ENCODE data around the gene KIF16B. TPM values are rescaled to one million over a fixed set of nuclear protein-coding genes. Genes with fewer than 3 reads are reported as not detected.
A peak's percentile ranks its signal among the peaks of the same experiment; 100 is the strongest.

KIF16B gene
- total RNA-seq, 1 donor from 2014 or later, result 7.0 TPM

DNA sequence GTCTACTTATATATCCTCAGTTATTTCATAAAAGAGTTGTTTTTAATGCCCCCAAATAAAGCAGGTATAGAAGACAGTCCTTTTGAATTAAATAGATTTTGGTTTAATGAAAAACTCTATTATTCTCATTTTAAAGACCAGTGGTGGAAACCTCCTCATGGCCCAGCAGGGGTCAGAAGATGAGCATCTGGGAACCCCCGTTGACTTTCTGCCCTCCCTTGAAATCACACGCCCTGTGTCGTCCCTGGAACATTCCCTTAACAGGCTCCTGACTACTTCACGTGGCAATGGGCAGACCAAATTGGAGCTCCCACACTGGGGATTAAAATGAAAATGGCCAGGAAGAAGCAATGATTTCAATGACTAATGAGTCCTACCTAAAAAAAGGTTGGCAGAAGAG is 220.9 kb downstream of the KIF16B start:
- no peak overlapping the region for H3K9ac ChIP-seq (ENCODE audit: low read length)
- no peak for DNase-seq (ENCODE audit: low read depth)
- no peak overlapping the region for H3K4me3 ChIP-seq (ENCODE audit: insufficient read depth, low read depth, low read length)
- TF ChIP-seq, protein P1, sequence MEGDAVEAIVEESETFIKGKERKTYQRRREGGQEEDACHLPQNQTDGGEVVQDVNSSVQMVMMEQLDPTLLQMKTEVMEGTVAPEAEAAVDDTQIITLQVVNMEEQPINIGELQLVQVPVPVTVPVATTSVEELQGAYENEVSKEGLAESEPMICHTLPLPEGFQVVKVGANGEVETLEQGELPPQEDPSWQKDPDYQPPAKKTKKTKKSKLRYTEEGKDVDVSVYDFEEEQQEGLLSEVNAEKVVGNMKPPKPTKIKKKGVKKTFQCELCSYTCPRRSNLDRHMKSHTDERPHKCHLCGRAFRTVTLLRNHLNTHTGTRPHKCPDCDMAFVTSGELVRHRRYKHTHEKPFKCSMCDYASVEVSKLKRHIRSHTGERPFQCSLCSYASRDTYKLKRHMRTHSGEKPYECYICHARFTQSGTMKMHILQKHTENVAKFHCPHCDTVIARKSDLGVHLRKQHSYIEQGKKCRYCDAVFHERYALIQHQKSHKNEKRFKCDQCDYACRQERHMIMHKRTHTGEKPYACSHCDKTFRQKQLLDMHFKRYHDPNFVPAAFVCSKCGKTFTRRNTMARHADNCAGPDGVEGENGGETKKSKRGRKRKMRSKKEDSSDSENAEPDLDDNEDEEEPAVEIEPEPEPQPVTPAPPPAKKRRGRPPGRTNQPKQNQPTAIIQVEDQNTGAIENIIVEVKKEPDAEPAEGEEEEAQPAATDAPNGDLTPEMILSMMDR (IDR thresholded peaks at IDR 0.05; ENCODE audit: insufficient read depth, low read depth, low read length), result no peak
- TF ChIP-seq EZH2 (IDR thresholded peaks at IDR 0.05; ENCODE audit: insufficient read depth, low read length), result no peak
- no peak overlapping the region for H3K4me2 ChIP-seq (ENCODE audit: low read length)
- Mint-ChIP-seq H3K27ac (ENCODE audit: unreplicated experiment) (no peak overlapping the region), H3K27me3 (ENCODE audit: low read depth, unreplicated experiment) (no peaks in the 10 kb centered on the region), H3K4me3 (ENCODE audit: unreplicated experiment) (no peak overlapping the region), H3K4me1 (ENCODE audit: low read depth, unreplicated experiment) (no peaks in the 10 kb centered on the region), H3K36me3 (ENCODE audit: low read depth, unreplicated experiment) (no peaks in the 10 kb centered on the region), H3K9me3 (ENCODE audit: unreplicated experiment) (no peaks in the 10 kb centered on the region)
- no peaks in the 10 kb centered on the region for H3K4me1 ChIP-seq (ENCODE audit: insufficient read depth, low read length)
- no peaks in the 10 kb centered on the region for H3K27me3 ChIP-seq (ENCODE audit: insufficient read depth, low read length)
- H3K9me3 ChIP-seq (ENCODE audit: insufficient read depth, low read depth, low read length), result no peaks in the 10 kb centered on the region
- H3K36me3 ChIP-seq (ENCODE audit: insufficient read depth, low read length), result no peaks in the 10 kb centered on the region
- no peak overlapping the region for H3K27ac ChIP-seq (ENCODE audit: low read depth, low read length)
- H3K79me2 ChIP-seq (ENCODE audit: insufficient read depth, low read length), result no peaks in the 10 kb centered on the region
- H2AFZ ChIP-seq (ENCODE audit: low read depth, low read length), result no peak overlapping the region
- H4K20me1 ChIP-seq (ENCODE audit: insufficient read depth, low read length), result no peaks in the 10 kb centered on the region
- no peak for FAIRE-seq

DNA sequence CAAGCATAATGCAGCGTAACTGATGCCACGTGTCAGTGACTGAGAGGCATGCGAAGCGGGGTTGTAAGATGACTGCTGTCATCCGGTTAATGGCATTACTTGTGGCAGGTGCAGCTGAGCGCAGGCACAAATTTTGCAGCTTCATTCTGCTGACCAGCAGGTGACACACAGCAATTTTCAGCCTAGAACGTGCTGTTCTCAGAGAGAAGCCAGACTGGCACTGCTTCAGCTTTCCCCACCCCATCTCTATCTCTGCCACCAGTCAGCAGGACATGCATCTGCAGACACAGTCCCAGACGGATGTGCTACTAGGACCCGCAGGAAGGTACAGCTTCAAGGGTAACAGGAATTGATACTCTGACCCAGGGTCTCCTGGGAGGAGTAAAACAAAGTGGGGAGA is 221.8 kb downstream of the KIF16B start:
- no peak for TF ChIP-seq EZH2 (IDR thresholded peaks at IDR 0.05; ENCODE audit: insufficient read depth, low read length)
- TF ChIP-seq, protein P1 (IDR thresholded peaks at IDR 0.05; ENCODE audit: insufficient read depth, low read depth, low read length), result no peak
- no peak for FAIRE-seq
- DNase-seq (ENCODE audit: low read depth), result no peak
- Histone ChIP-seq H4K20me1 (ENCODE audit: insufficient read depth, low read length) (no peaks in the 10 kb centered on the region), H3K4me3 (ENCODE audit: insufficient read depth, low read depth, low read length) (no peak overlapping the region), H3K9ac (ENCODE audit: low read length) (no peak overlapping the region), H3K36me3 (ENCODE audit: insufficient read depth, low read length) (no peaks in the 10 kb centered on the region), H3K27me3 (ENCODE audit: insufficient read depth, low read length) (no peaks in the 10 kb centered on the region), H3K4me2 (ENCODE audit: low read length) (no peak overlapping the region), H3K27ac (ENCODE audit: low read depth, low read length) (no peak overlapping the region), H3K4me1 (ENCODE audit: insufficient read depth, low read length) (no peaks in the 10 kb centered on the region), H2AFZ (ENCODE audit: low read depth, low read length) (no peak overlapping the region), H3K79me2 (ENCODE audit: insufficient read depth, low read length) (no peaks in the 10 kb centered on the region), H3K9me3 (ENCODE audit: insufficient read depth, low read depth, low read length) (no peaks in the 10 kb centered on the region)
- no peaks in the 10 kb centered on the region for H3K36me3 Mint-ChIP-seq (ENCODE audit: low read depth, unreplicated experiment)
- H3K27ac Mint-ChIP-seq (ENCODE audit: unreplicated experiment), result no peak overlapping the region
- H3K9me3 Mint-ChIP-seq (ENCODE audit: unreplicated experiment), result no peaks in the 10 kb centered on the region
- no peaks in the 10 kb centered on the region for H3K27me3 Mint-ChIP-seq (ENCODE audit: low read depth, unreplicated experiment)
- no peaks in the 10 kb centered on the region for H3K4me1 Mint-ChIP-seq (ENCODE audit: low read depth, unreplicated experiment)
- H3K4me3 Mint-ChIP-seq (ENCODE audit: unreplicated experiment), result no peak overlapping the region

DNA sequence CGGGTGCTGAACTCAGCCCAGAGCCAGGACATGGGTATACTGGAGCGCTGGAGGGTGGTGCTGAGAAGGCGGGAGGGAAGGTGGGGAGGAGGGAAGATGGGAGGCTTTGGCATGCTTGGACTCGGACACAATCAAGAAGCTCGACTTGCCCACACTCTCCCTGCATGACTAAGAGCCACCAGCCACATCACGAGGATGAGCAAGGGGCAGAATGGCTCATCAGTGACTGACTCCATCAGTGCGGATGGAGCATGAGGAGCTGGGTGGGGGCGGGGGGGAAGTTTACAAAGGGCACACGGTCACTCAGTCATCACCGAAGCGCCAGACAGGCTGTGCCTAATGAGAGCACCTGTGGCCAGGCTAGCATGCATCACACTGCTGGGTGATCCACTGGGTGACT is 222.8 kb downstream of the KIF16B start:
- DNase-seq (ENCODE audit: low read depth) (peak; percentile 9), FAIRE-seq (no peak)
- TF ChIP-seq, protein P1 (IDR thresholded peaks at IDR 0.05; ENCODE audit: insufficient read depth, low read depth, low read length), result no peak
- no peak for TF ChIP-seq EZH2 (IDR thresholded peaks at IDR 0.05; ENCODE audit: insufficient read depth, low read length)
- Mint-ChIP-seq H3K9me3 (ENCODE audit: unreplicated experiment) (no peaks in the 10 kb centered on the region), H3K27me3 (ENCODE audit: low read depth, unreplicated experiment) (no peaks in the 10 kb centered on the region), H3K4me3 (ENCODE audit: unreplicated experiment) (no peak overlapping the region), H3K36me3 (ENCODE audit: low read depth, unreplicated experiment) (no peaks in the 10 kb centered on the region), H3K27ac (ENCODE audit: unreplicated experiment) (no peak overlapping the region), H3K4me1 (ENCODE audit: low read depth, unreplicated experiment) (no peaks in the 10 kb centered on the region)
- H3K9ac ChIP-seq (ENCODE audit: low read length), result no peak overlapping the region
- no peak overlapping the region for H2AFZ ChIP-seq (ENCODE audit: low read depth, low read length)
- no peak overlapping the region for H3K4me3 ChIP-seq (ENCODE audit: insufficient read depth, low read depth, low read length)
- H4K20me1 ChIP-seq (ENCODE audit: insufficient read depth, low read length), result no peaks in the 10 kb centered on the region
- H3K27ac ChIP-seq (ENCODE audit: low read depth, low read length), result peak overlapping the region; percentile 42
- no peaks in the 10 kb centered on the region for H3K27me3 ChIP-seq (ENCODE audit: insufficient read depth, low read length)
- H3K4me1 ChIP-seq (ENCODE audit: insufficient read depth, low read length), result no peaks in the 10 kb centered on the region
- peak overlapping the region; percentile 19 for H3K4me2 ChIP-seq (ENCODE audit: low read length)
- no peaks in the 10 kb centered on the region for H3K79me2 ChIP-seq (ENCODE audit: insufficient read depth, low read length)
- no peaks in the 10 kb centered on the region for H3K9me3 ChIP-seq (ENCODE audit: insufficient read depth, low read depth, low read length)
- H3K36me3 ChIP-seq (ENCODE audit: insufficient read depth, low read length), result no peaks in the 10 kb centered on the region

All from astrocyte (in vitro differentiated cells and primary cell).